Duodenal mucosa (tissue), 2 donors: ENCODE results near the gene ARHGAP5.

Source experiments
- H3K27ac ChIP-seq: one replicate; pipeline ENCODE4 v1.7.0; 2013; ENCODE audit warnings: low read depth, low read length
- H3K27me3 ChIP-seq, 2 donors: one replicate each; pipeline ENCODE4 v1.7.0; 2013; ENCODE audit warnings: low read length in 2 of 2, control low read depth in 1 of 2; ENCODE audit not compliant: insufficient read depth in 2 of 2, control insufficient read depth in 1 of 2
- H3K36me3 ChIP-seq, 2 donors: one replicate each; pipeline ENCODE4 v1.7.0; 2013; ENCODE audit warnings: low read length in 2 of 2, control low read depth in 1 of 2; ENCODE audit not compliant: insufficient read depth in 2 of 2, control insufficient read depth in 1 of 2
- H3K4me1 ChIP-seq, 2 donors: one replicate each; pipeline ENCODE4 v1.7.0; 2013; ENCODE audit warnings: low read length in 2 of 2, control low read depth in 1 of 2; ENCODE audit not compliant: insufficient read depth in 2 of 2, control insufficient read depth in 1 of 2
- H3K4me3 ChIP-seq, 2 donors: one replicate each; pipeline ENCODE4 v1.7.0; 2013; ENCODE audit warnings: low read length in 2 of 2, low read depth in 1 of 2
- H3K9ac ChIP-seq, 2 donors: one replicate each; pipeline ENCODE4 v1.7.0; 2013; ENCODE audit warnings: low read length in 2 of 2, low read depth in 1 of 2
- H3K9me3 ChIP-seq, 2 donors: one replicate each; pipeline ENCODE4 v1.7.0; 2013; ENCODE audit warnings: low read length in 2 of 2, control low read depth in 1 of 2; ENCODE audit not compliant: control insufficient read depth in 1 of 2

The ARHGAP5 gene

DNA sequence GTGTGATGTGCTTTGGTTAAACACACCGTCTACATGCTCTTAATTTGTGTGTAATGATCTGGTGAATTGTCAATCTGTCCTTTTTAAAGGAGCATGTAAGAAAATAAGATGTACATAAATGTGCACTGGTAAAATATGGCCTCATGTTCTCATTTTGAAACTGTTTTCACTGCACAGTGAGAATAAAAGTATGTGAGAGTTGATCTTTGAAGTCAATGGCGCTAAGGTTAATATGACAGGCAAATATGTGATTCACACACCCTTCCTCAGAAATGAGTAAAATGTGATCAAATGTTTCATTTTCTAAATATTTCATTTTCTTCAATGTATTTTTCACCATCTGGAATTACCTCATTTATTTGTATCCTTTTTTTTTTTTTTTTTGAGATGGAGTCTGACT lies 116.4 kb downstream of the ARHGAP5 start:
- Histone ChIP-seq H3K4me1 (no peaks in the 10 kb centered on the region), H3K9ac (no peak overlapping the region), H3K4me3 (no peak overlapping the region), H3K36me3 (no peaks in the 10 kb centered on the region), H3K9me3 (no peaks in the 10 kb centered on the region), H3K27me3 (no peaks in the 10 kb centered on the region), H3K27ac (no peak overlapping the region)

DNA sequence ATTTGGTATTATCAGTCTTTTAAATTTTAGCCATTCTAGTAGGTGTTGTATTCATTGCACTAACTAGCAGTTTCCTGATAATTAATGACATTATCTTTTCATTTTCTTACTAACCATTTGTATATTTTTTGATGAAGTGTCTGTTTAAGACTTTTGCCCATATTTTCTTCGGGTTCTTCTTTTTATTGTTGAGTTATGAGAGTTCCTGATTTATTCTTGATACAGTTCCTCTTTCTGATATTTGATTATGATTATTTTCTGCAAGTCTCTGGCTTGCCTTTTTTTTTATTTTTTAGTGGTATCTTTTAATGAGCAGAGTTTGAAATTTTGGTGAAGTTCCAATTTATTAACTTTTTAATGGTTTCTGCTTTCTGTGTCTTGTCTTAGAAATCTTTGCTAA lies 118.5 kb downstream of the ARHGAP5 start:
- no peaks in the 10 kb centered on the region for H3K36me3 ChIP-seq
- H3K4me1 ChIP-seq = no peaks in the 10 kb centered on the region
- no peaks in the 10 kb centered on the region for H3K27me3 ChIP-seq
- no peak overlapping the region for H3K27ac ChIP-seq
- no peaks in the 10 kb centered on the region for H3K9me3 ChIP-seq
- no peak overlapping the region for H3K9ac ChIP-seq
- no peak overlapping the region for H3K4me3 ChIP-seq

GRCh38 chr14:32197919-32198318 lies 120.8 kb downstream of the ARHGAP5 start:
- Histone ChIP-seq H3K27ac (no peak overlapping the region), H3K4me1 (peaks cover 10 to 11% of the 10 kb centered on the region in 2 donors), H3K9ac (no peak overlapping the region), H3K36me3 (no peaks in the 10 kb centered on the region), H3K9me3 (no peaks in the 10 kb centered on the region), H3K4me3 (no peak overlapping the region), H3K27me3 (no peaks in the 10 kb centered on the region)

- H3K9me3 ChIP-seq = no peaks in the 10 kb centered on the region
- H3K27ac ChIP-seq = no peak overlapping the region
- peak overlapping the region in 1 of 2 donors; percentile 69 for H3K9ac ChIP-seq
- peak overlapping the region; percentile 87 to 91 for H3K4me3 ChIP-seq
- H3K36me3 ChIP-seq = no peaks in the 10 kb centered on the region
- H3K4me1 ChIP-seq = peaks cover 16 to 18% of the 10 kb centered on the region in 2 donors
- no peaks in the 10 kb centered on the region for H3K27me3 ChIP-seq
Observed at GRCh38 chr14:32200368-32201192, 123.5 kb downstream of the ARHGAP5 start.

- H3K36me3 ChIP-seq = no peaks in the 10 kb centered on the region
- peak overlapping the region; percentile 30 for H3K27ac ChIP-seq
- peak overlapping the region; percentile 87 to 91 for H3K4me3 ChIP-seq
- peaks cover 21 to 23% of the 10 kb centered on the region in 2 donors for H3K4me1 ChIP-seq
- H3K9me3 ChIP-seq = no peaks in the 10 kb centered on the region
- peak overlapping the region; percentile 54 to 69 for H3K9ac ChIP-seq
- H3K27me3 ChIP-seq = no peaks in the 10 kb centered on the region
Observed at GRCh38 chr14:32201193-32201815, 124.2 kb downstream of the ARHGAP5 start.

DNA sequence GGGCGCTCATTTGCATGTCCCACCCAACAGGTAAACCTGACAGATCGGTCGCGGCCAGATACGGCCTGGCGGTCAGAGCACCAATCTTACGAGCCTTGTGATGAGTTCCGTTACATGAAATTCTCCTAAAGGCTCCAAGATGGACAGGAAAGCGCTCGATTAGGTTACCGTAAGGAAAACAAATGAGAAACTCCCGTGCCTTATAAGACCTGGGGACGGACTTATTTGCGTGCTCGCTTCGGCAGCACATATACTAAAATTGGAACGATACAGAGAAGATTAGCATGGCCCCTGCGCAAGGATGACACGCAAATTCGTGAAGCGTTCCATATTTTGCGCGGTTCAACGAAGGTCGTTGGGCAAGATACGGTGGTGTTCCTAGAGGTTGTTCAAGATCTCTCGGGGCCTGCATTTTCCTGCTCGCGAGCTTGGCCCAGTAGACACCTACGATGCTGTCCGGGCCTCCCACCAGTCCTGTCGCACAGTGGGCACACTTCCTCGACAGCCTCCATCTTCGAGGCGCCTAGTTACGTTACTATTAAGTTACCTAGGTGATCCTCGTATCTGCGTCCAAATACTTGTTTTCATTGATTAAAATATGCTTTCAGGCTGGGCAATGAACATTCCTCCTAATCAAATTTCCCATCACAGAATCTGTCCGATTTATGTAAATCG lies 124.8 kb downstream of the ARHGAP5 start, which contains the start of gene RNU6-7:
Gene RNU6-7 (plus strand): TSS at position 230 of the 675 bp plus-strand sequence.
- H3K36me3 ChIP-seq = no peaks in the 10 kb centered on the region
- peak within 1 kb of the TSS; percentile 87 to 91 for H3K4me3 ChIP-seq
- no peaks in the 10 kb centered on the region for H3K27me3 ChIP-seq
- peak within 1 kb of the TSS; percentile 66 to 69 for H3K9ac ChIP-seq
- H3K9me3 ChIP-seq = no peaks in the 10 kb centered on the region
- peak within 1 kb of the TSS; percentile 86 for H3K27ac ChIP-seq
- peaks cover 23% of the 10 kb centered on the region in 2 donors for H3K4me1 ChIP-seq

DNA sequence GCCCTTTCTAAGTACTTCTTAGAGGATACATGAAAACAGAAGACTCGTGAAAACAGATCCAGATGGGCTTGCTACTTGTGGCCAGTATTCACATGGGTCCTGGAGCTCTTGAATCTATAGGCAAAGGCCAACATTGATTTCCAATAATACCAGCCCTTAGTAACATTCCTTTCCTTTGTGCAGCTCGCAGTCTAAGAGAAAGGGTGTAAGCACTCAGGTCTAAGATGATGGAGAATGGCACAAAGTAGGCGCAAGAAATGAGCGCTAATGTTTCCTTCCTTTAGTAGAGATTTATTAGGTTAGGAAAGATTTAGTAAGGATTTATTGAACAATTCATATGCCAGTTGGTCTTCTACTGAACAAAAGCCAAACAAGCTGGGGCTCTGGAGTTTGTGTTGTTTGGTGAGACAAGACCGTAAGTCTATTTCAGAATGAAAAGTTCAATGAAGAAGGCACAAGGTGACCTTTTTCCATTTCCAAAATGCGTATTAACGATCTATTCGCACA lies 125.4 kb downstream of the ARHGAP5 start:
- peak overlapping the region; percentile 23 to 66 for H3K9ac ChIP-seq
- peak overlapping the region; percentile 86 for H3K27ac ChIP-seq
- no peaks in the 10 kb centered on the region for H3K27me3 ChIP-seq
- no peaks in the 10 kb centered on the region for H3K36me3 ChIP-seq
- H3K4me3 ChIP-seq = peak overlapping the region; percentile 87 to 91
- H3K9me3 ChIP-seq = no peaks in the 10 kb centered on the region
- H3K4me1 ChIP-seq = peaks cover 23 to 26% of the 10 kb centered on the region in 2 donors

GRCh38 chr14:32202998-32203882 lies 126.1 kb downstream of the ARHGAP5 start, which contains the start of gene RNU6-8:
Gene RNU6-8, minus strand, starts transcription at chr14:32203269.
- Histone ChIP-seq H3K4me1 (peaks cover 23 to 29% of the 10 kb centered on the region in 2 donors), H3K27me3 (no peaks in the 10 kb centered on the region), H3K36me3 (no peaks in the 10 kb centered on the region), H3K27ac (peak within 1 kb of the TSS; percentile 86), H3K4me3 (peak within 1 kb of the TSS; percentile 87 to 91), H3K9me3 (no peaks in the 10 kb centered on the region), H3K9ac (peak within 1 kb of the TSS; percentile 66 to 69)

GRCh38 chr14:32203928-32204357 lies 126.8 kb downstream of the ARHGAP5 start:
- H3K27ac ChIP-seq = no peak overlapping the region
- H3K4me1 ChIP-seq = peaks cover 23 to 29% of the 10 kb centered on the region in 2 donors
- no peaks in the 10 kb centered on the region for H3K27me3 ChIP-seq
- H3K9ac ChIP-seq = peak overlapping the region; percentile 61 to 66
- no peaks in the 10 kb centered on the region for H3K9me3 ChIP-seq
- H3K4me3 ChIP-seq = peak overlapping the region; percentile 87 to 91
- H3K36me3 ChIP-seq = no peaks in the 10 kb centered on the region
